Upper lobe of right lung (tissue), 1 donor: ENCODE data around the gene SIRT4. TPM values are rescaled to one million over a fixed set of nuclear protein-coding genes. Genes with fewer than 3 reads are reported as not detected.

Experiments
- ATAC-seq: fragments of 200-7000 bp; cut with Tn5 transposase; one replicate; pipeline ENCODE4 v1.9.1; 2020; ENCODE audit warnings: mild to moderate bottlenecking, moderate library complexity
- DNase-seq: peaks from one replicate; pipeline ENCODE4 v3.0.0-alpha.2; 2020
- H3K27ac ChIP-seq: fragments of 200-600 bp; one replicate; pipeline ENCODE4 v1.8.0; 2022
- H3K27me3 ChIP-seq: fragments of 200-600 bp; one replicate; pipeline ENCODE4 v1.8.0; 2022; ENCODE audit warnings: mild to moderate bottlenecking
- H3K36me3 ChIP-seq: fragments of 200-600 bp; one replicate; pipeline ENCODE4 v1.8.0; 2022
- H3K4me1 ChIP-seq: fragments of 200-600 bp; one replicate; pipeline ENCODE4 v1.8.0; 2022
- H3K4me3 ChIP-seq: fragments of 200-600 bp; one replicate; pipeline ENCODE4 v1.8.0; 2022; ENCODE audit warnings: mild to moderate bottlenecking
- H3K9me3 ChIP-seq: fragments of 200-600 bp; one replicate; pipeline ENCODE4 v1.8.0; 2022
- intact Hi-C: fragments of 100-400 bp; cut with DNase I; formaldehyde crosslinking; loops from one replicate; pipeline ENCODE4 v1.11.0; 2022
- total RNA-seq: library from RNA; stranded (reverse); fragmentation: NEBNext Ultra II Directional; extraction: Animal tissue kit (Norgen Biotek cat#: 25700); gene quantifications from one replicate; pipeline ENCODE4 v1.2.1, GENCODE V29; 2021
- TF ChIP-seq, protein P1 (sequence below): fragments of 200-600 bp; IDR thresholded peaks from one replicate; pipeline ENCODE4 v1.8.0; 2022; ENCODE audit warnings: antibody characterized with exemption
- donor health status: DM: no; HTN: yes; CAD: no; lungs with severe emphysema.

Gene SIRT4
- total RNA-seq, 1 donor from 2014 or later: 2.4 TPM

DNA sequence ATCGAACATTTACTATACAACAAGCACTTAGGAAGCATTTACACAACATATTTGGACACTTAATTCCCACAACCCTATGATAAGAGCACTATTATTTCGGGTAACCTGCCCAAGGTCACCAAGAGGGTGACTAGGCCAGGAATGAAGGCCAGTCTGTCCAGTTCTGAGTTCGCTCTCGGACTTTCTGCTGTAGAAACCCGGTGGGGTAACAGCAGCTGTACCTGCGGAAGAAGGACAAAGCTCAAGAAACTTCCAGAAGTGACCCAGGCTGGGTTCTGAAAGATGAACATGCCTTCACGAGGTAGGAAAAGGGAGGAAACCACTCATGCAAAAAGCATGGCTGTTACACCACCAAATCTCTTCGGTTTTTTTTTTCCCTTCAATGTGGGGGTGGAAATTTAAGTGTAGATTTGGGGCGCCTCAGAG lies 14.7 kb downstream of the SIRT4 start:
- DNase-seq (no peak), ATAC-seq (no peak)
- Histone ChIP-seq H3K4me1 (peaks cover 8% of the 10 kb centered on the region), H3K36me3 (no peaks in the 10 kb centered on the region), H3K27me3 (no peaks in the 10 kb centered on the region), H3K27ac (peak overlapping the region; percentile 79), H3K9me3 (no peaks in the 10 kb centered on the region), H3K4me3 (peak overlapping the region; percentile 59)
- TF ChIP-seq, protein P1, sequence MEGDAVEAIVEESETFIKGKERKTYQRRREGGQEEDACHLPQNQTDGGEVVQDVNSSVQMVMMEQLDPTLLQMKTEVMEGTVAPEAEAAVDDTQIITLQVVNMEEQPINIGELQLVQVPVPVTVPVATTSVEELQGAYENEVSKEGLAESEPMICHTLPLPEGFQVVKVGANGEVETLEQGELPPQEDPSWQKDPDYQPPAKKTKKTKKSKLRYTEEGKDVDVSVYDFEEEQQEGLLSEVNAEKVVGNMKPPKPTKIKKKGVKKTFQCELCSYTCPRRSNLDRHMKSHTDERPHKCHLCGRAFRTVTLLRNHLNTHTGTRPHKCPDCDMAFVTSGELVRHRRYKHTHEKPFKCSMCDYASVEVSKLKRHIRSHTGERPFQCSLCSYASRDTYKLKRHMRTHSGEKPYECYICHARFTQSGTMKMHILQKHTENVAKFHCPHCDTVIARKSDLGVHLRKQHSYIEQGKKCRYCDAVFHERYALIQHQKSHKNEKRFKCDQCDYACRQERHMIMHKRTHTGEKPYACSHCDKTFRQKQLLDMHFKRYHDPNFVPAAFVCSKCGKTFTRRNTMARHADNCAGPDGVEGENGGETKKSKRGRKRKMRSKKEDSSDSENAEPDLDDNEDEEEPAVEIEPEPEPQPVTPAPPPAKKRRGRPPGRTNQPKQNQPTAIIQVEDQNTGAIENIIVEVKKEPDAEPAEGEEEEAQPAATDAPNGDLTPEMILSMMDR: no peak
- intact Hi-C loops: no loop called here

DNA sequence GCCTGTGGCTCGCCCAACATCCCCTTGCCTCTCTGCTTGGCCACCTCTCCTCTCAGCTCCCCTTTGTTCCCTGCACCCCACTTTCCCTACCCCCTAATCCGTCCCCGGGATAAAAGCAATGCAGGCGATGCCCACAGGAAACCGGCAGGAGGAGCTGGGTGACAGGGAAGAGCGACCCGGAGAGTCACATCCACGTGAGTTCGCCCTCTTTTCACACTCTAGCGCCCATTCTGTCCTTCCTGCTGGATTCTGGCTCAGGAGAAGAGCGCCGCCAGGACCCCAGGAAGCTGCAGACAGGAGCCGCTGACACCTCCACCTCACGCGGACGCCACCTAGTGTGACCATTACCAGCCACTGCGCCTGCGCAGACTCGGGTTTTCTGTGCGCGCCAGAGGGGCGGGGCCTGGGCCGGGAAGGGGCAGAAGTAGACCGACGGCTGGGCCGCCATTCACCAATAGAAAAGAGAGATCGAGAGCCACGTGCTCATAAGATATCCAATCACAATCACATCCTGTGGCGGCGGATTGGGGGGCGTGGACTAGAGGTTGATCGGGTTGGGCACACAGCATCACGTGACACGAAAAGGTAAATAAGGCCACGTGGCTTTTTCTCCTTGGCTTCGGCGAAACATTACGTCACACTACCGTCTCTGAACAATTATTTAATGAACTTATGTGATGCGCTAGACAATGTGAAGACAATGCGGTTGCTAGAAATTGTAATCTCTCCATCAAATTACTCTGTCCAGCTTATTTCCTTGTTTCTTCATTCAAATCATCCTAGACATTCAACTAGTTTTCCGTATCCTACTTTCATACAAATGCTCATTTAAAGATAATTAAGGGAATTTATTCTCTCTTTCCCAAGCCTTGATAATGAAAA lies 15.3 kb downstream of the SIRT4 start:
- no peaks in the 10 kb centered on the region for H3K27me3 ChIP-seq
- peaks cover 8% of the 10 kb centered on the region for H3K4me1 ChIP-seq
- peak; percentile 99 for ATAC-seq
- H3K36me3 ChIP-seq: no peaks in the 10 kb centered on the region
- peak overlapping the region; percentile 59 for H3K4me3 ChIP-seq
- intact Hi-C loops: no loop called here
- no peaks in the 10 kb centered on the region for H3K9me3 ChIP-seq
- DNase-seq: peak; percentile 100
- TF ChIP-seq, protein P1: peak; percentile 64
- H3K27ac ChIP-seq: peak overlapping the region; percentile 79

DNA sequence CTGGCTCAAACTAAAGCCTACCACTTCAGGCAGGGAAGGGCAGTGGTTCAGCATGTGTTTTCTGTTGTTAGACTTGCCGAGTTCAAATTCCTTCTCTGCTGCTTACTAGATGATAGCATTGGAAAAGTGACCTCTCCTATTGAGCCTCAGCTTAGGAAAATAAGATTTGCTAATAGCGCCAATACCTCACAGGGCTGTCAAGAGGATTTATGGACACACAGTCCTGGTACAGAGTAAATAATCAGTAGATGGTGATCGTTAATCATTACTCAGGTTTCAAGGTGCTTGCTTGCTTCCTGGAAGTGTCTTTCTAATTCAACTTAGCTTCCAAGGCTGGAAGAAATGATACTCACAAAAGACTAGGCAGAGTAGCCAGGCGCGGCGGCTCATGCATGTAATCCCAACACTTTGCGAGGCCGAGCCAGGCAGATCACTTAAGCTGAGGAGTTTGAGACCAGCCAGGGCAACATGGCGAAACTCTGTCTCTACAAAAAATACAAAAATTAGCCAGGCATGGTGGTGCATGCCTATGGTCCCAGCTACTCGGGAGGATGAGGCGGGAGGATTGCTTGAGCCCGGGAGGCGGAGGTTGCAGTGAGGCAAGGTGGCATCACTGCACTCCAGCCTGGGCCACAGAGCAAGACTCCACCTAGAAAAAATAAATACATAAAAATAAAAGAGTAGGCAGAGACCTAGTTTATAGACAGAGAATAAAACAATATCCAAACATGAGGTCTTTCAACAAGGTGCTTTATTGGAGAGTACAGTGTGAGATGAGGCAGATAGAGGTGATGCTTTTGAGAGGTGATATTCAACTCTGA lies 19.5 kb downstream of the SIRT4 start:
- Histone ChIP-seq H3K4me3 (no peak overlapping the region), H3K27ac (peak overlapping the region; percentile 67), H3K36me3 (no peaks in the 10 kb centered on the region), H3K9me3 (no peaks in the 10 kb centered on the region), H3K27me3 (no peaks in the 10 kb centered on the region), H3K4me1 (peaks cover 8% of the 10 kb centered on the region)
- peak; percentile 74 for DNase-seq
- peak; percentile 40 for ATAC-seq
- intact Hi-C loops: no loop called here
- TF ChIP-seq, protein P1: no peak

DNA sequence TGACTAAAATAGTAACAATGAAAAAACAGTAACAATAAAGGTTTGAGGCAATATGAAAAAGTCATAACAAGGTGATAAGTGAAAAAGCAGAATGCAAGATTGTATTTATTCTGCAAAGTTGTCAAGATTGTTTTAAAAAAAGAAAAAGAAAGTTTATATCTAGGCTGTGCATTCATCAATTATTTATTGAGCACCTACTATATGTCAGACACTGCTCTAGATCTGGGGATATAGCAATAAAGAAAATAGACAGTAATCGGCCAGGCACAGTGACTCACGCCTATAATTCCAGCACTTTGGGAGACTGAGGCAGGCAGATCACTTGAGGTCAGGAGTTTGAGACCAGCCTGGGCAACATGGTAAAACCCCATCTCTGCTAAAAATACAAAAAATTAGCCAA lies 21.7 kb downstream of the SIRT4 start:
- TF ChIP-seq, protein P1: no peak
- DNase-seq: no peak

DNA sequence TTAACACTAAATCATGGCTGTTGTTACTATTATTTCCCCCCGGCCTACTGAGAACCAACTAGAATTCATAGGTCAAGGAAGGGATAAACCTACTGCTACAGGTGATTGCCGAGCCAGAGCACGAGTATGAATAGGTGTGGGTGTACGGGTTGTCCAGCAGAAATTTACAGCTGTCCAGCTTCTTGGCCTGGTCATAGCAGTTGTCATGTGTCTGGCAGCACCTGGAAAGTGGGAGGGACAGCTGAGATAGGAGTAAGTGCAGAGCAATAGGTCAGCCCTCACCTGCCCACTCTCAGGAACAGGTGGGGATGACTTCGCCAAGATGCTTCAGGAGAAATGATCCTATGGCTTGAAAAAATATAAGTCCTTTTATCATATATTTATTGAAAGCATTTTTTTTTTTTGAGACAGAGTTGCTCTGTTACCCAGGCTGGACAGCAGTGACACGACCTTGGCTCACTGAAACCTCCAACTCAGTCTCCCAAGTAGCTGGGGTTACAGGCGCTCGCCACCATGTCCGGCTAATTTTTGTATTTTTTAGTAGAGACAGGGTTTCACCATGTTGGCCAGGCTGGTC lies 22.8 kb downstream of the SIRT4 start:
- Histone ChIP-seq H3K27ac (no peak overlapping the region), H3K4me3 (no peak overlapping the region), H3K9me3 (no peaks in the 10 kb centered on the region), H3K36me3 (no peaks in the 10 kb centered on the region), H3K27me3 (no peaks in the 10 kb centered on the region), H3K4me1 (no peaks in the 10 kb centered on the region)
- DNase-seq (no peak), ATAC-seq (no peak)
- intact Hi-C loops: no loop called here
- TF ChIP-seq, protein P1: no peak

More for the DNA sequence above, 21.7 kb downstream of the SIRT4 start:
- intact Hi-C loops: no loop called here
- Histone ChIP-seq H3K4me3 (no peak overlapping the region), H3K36me3 (no peaks in the 10 kb centered on the region), H3K9me3 (no peaks in the 10 kb centered on the region), H3K27ac (no peak overlapping the region), H3K4me1 (no peaks in the 10 kb centered on the region), H3K27me3 (no peaks in the 10 kb centered on the region)
- ATAC-seq: no peak
